ENCODE results near the gene ADGRB3. TPM values are rescaled to one million over a fixed set of nuclear protein-coding genes. Genes with fewer than 3 reads are reported as not detected.
"Not testable (repeated sequence)": the region's sequence is repeated elsewhere in the genome, so short reads cannot be mapped to it uniquely, and the experiment has no call there.

The ADGRB3 gene
- total RNA-seq, 2 donors from 2014 or later: 1.3 to 2.4 TPM

DNA sequence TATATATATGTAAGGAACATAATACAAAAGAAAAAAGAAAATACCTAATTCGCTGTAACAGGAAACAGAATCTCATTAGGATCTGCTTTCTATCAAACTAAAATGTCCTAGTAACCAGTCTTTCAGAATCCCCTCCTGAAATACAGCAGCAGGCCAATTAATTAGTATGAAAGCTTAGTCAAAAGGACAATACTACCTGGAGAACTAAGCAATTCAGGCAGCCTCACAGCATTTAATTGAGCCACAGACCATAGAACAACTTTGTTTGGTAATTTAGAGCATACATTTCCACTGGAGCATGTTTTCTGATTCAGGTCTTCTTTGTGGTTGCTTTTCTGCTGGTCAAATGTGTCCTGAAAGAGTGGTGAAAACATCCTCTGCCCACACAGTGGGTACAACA lies 645.8 kb downstream of the ADGRB3 start:
- DNase-seq (ENCODE audit: low spot score): no peak
- Histone ChIP-seq H3K4me3 (no peak overlapping the region), H3K4me1 (no peaks in the 10 kb centered on the region), H3K27me3 (no peaks in the 10 kb centered on the region), H3K9me3 (no peaks in the 10 kb centered on the region), H3K36me3 (no peaks in the 10 kb centered on the region), H3K27ac (no peak overlapping the region)
- TF ChIP-seq, protein P1, sequence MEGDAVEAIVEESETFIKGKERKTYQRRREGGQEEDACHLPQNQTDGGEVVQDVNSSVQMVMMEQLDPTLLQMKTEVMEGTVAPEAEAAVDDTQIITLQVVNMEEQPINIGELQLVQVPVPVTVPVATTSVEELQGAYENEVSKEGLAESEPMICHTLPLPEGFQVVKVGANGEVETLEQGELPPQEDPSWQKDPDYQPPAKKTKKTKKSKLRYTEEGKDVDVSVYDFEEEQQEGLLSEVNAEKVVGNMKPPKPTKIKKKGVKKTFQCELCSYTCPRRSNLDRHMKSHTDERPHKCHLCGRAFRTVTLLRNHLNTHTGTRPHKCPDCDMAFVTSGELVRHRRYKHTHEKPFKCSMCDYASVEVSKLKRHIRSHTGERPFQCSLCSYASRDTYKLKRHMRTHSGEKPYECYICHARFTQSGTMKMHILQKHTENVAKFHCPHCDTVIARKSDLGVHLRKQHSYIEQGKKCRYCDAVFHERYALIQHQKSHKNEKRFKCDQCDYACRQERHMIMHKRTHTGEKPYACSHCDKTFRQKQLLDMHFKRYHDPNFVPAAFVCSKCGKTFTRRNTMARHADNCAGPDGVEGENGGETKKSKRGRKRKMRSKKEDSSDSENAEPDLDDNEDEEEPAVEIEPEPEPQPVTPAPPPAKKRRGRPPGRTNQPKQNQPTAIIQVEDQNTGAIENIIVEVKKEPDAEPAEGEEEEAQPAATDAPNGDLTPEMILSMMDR (IDR thresholded peaks at IDR 0.05): no peak

DNA sequence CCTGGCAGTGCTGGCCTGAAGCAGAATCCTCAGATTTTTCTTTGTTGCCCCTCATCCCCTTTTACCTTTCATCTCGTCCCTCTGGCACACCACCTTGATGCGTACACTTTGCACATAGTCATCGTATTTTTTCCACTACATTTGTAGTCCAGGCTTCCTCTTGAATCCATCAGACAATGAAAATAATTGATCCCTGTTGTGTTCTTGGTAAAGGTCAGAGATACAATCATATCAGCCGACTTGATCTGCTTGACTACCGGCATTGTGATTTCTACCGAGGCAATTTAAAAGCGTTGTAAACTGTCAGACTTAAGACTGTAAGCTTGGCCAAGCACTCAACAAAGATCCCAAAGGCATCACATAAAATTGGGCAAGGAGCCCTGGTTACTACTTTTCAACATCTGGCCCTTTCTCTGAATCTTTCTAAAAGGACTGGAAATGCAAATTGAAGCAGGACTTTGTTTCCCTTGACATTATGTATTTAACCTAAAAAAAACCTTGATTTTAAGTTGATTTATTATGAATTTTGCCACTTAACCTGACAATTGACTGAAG lies 649.2 kb downstream of the ADGRB3 start:
- TF ChIP-seq, protein P1 (IDR thresholded peaks at IDR 0.05): no peak
- H3K4me1 ChIP-seq: no peaks in the 10 kb centered on the region
- H3K27ac ChIP-seq: no peak overlapping the region
- no peaks in the 10 kb centered on the region for H3K36me3 ChIP-seq
- DNase-seq (ENCODE audit: low spot score): no peak
- no peak overlapping the region for H3K4me3 ChIP-seq
- no peaks in the 10 kb centered on the region for H3K27me3 ChIP-seq
- no peaks in the 10 kb centered on the region for H3K9me3 ChIP-seq

DNA sequence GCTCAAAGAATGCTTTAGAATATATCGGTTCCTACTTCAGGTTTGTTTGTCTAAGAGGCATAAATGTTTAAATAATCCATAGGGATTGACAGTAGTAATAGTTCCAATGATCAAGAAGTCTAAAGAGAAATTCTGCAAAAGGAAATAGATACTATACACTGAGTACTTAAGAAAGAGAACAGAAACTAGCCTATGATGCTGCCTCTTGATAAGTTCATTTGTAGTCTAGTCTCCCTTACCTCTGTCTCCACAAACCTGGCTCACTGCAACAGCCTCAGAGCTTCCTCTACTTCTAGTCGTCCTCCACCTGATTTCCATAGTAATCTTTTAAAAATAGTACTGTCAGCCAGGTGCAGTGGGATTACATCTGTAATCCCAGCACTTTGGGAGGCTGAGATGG lies 650.0 kb downstream of the ADGRB3 start:
- no peak overlapping the region for H3K4me3 ChIP-seq
- H3K36me3 ChIP-seq: no peaks in the 10 kb centered on the region
- no peaks in the 10 kb centered on the region for H3K27me3 ChIP-seq
- no peak for DNase-seq (ENCODE audit: low spot score)
- H3K4me1 ChIP-seq: no peaks in the 10 kb centered on the region
- no peaks in the 10 kb centered on the region for H3K9me3 ChIP-seq
- TF ChIP-seq, protein P1 (IDR thresholded peaks at IDR 0.05): no peak
- no peak overlapping the region for H3K27ac ChIP-seq

DNA sequence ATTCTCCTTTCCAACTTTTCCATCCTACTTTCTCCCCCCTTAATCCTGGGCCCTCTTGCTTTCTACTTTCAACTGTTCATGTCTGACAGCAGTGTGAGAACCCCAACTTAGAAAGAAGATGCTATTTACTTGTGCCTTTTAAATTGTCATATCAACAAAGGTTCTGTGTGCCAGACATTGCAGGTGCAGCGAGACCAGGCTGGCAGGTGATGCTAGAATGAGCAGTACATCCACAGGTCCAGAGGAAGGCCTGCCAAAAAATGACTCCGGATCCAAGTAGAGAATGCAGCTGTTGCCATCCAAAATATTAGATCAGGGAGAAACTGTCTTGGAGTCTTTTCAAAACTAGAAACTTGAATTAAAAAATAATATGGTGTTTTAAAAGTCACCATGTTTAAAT lies 651.2 kb downstream of the ADGRB3 start:
- Histone ChIP-seq H3K27ac (no peak overlapping the region), H3K36me3 (no peaks in the 10 kb centered on the region), H3K4me3 (no peak overlapping the region), H3K4me1 (no peaks in the 10 kb centered on the region), H3K27me3 (no peaks in the 10 kb centered on the region), H3K9me3 (no peaks in the 10 kb centered on the region)
- TF ChIP-seq, protein P1 (IDR thresholded peaks at IDR 0.05): no peak
- no peak for DNase-seq (ENCODE audit: low spot score)

DNA sequence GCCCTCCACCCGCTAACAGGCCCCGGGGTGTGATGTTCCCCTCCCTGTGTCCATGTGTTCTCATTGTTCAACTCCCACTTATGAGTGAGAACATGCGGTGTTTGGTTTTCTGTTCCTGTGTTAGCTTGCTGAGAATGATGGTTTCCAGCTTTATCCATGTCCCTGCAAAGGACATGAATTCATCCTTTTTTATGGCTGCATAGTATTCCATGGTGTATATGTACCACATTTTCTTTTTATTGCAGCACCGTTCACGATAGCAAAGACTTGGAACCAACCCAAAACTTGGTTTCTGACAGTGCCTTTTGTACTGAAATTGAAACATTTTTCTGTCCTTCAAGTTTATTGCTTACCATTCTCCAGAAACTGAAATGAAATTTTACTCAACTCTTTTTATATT lies 653.1 kb downstream of the ADGRB3 start:
- H3K9me3 ChIP-seq; DNase-seq (ENCODE audit: low spot score); H3K36me3 ChIP-seq; H3K4me3 ChIP-seq; H3K4me1 ChIP-seq; H3K27ac ChIP-seq; H3K27me3 ChIP-seq: not testable (repeated sequence)

DNA sequence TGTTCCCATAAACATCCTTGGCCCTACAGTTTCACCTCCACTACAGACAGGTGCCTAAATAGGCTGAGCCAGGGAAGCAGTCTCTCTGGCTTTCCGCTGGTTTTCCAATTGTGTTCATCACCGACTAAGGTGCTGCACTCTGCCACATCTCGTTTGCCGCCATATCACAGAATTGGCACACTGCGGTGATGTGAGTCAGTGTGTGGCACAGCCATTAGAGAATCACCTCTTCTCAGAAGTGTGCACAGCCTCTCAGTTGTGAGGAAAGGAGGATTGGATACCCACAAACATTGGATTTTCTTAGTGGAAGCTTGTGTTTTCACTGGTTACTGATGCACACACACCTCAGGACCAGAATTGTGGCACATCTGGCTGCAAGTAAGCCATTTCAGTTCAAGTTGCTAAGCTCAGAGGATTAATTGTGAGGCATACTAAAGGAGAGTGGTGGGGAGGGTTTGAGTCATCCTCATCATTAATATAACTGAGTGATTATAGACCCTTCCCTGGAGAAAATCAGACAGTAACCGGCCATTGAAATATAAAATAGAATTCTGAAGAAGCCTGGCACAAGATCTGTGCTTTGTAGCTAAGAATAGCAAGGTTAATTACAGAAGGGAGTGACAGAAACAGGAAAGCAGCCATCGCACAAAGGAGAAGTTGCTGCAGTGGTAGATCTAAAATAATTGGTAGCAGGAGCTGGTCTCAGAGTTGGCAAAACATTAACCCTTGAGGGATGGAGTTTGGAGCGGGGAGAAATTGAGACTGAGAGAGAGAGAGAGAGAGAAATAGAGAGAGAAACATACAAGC lies 654.8 kb downstream of the ADGRB3 start:
- no peak overlapping the region for H3K4me3 ChIP-seq
- H3K9me3 ChIP-seq: no peaks in the 10 kb centered on the region
- H3K4me1 ChIP-seq: no peaks in the 10 kb centered on the region
- TF ChIP-seq, protein P1 (IDR thresholded peaks at IDR 0.05): no peak
- peak overlapping the region in 1 of 2 donors; percentile 42 for H3K27ac ChIP-seq
- no peak for DNase-seq (ENCODE audit: low spot score)
- H3K27me3 ChIP-seq: no peaks in the 10 kb centered on the region
- H3K36me3 ChIP-seq: no peaks in the 10 kb centered on the region
